Measurements from ENCODE around the gene RESP18. TPM values are rescaled to one million over a fixed set of nuclear protein-coding genes. Genes with fewer than 3 reads are reported as not detected.

RESP18 gene
- total and polyA plus RNA-seq, 2 of the 4 experiments (the other 2 are of a cell fraction): not detected

GRCh38 chr2:219325136-219325535 is 7.4 kb downstream of the RESP18 start:
- Histone ChIP-seq H4K91ac (ENCODE audit: insufficient read depth, low read depth, low read length) (no peak overlapping the region), H3K9ac (ENCODE audit: low read depth, low read length) (no peak overlapping the region), H2AK5ac (ENCODE audit: low read depth, low read length) (no peak overlapping the region), H3K9me3 (ENCODE audit: control insufficient read depth, insufficient read depth, low read length) (no peaks in the 10 kb centered on the region), H3K36me3 (ENCODE audit: control insufficient read depth, insufficient read depth, low read length) (no peaks in the 10 kb centered on the region), H4K5ac (ENCODE audit: low read depth, low read length) (no peak overlapping the region), H3K56ac (ENCODE audit: extremely low read depth, insufficient read depth, low read length) (no peak overlapping the region), H3K14ac (replicated peaks; ENCODE audit: low read depth, low read length) (no peak overlapping the region), H3K4me1 (ENCODE audit: control insufficient read depth, insufficient read depth, low read length) (no peaks in the 10 kb centered on the region), H3K23ac (ENCODE audit: low read depth, low read length) (no peak overlapping the region), H2AFZ (replicated peaks; ENCODE audit: low read length, poor library complexity) (no peak overlapping the region), H4K8ac (ENCODE audit: low read depth in 2 of 2, low read length in 2 of 2) (no peak overlapping the region), H3K27ac (ENCODE audit: insufficient read depth, low read length) (no peak overlapping the region), H2BK15ac (ENCODE audit: low read depth, low read length) (no peak overlapping the region), H3K4me2 (ENCODE audit: low read depth, low read length) (no peak overlapping the region), H3K4me3 (ENCODE audit: insufficient read depth, low read depth, low read length) (no peak overlapping the region), H2AK9ac (replicated peaks; ENCODE audit: low read depth, low read length, poor library complexity) (no peak overlapping the region), H2BK5ac (ENCODE audit: low read depth, low read length, poor library complexity, severe bottlenecking) (no peak overlapping the region), H3K4ac (ENCODE audit: low read depth, low read length) (no peak overlapping the region), H4K20me1 (ENCODE audit: insufficient read depth, low read length) (no peaks in the 10 kb centered on the region), H3K18ac (ENCODE audit: low read depth, low read length) (no peak overlapping the region), H3K9me1 (ENCODE audit: insufficient read depth, low read length) (no peaks in the 10 kb centered on the region), H3K27me3 (ENCODE audit: control insufficient read depth, insufficient read depth, low read length) (peaks cover 51% of the 10 kb centered on the region), H2BK120ac (ENCODE audit: low read depth, low read length) (no peak overlapping the region), H3K79me1 (ENCODE audit: low read depth in 1 of 2, low read length in 2 of 2) (no peaks in the 10 kb centered on the region), H2BK20ac (ENCODE audit: low read depth, low read length) (no peak overlapping the region)
- no CpG with 5 or more reads among the region's 4 CpGs for WGBS, 2 experiments (ENCODE audit: extremely low coverage in 2 of 2, insufficient read length in 1 of 2)
- no TSS peak for BruUV-seq (replicated peaks)
- in situ Hi-C loops (cut with MboI; ENCODE audit: low sequenced_read_pairs): no loop called here
- dilution Hi-C loops (cut with HindIII; ENCODE audit: low sequenced_read_pairs, unreplicated experiment): no loop called here
- DNase-seq: no peak
- ChIA-PET POLR2A (ENCODE audit: unreplicated experiment) (no interaction called here), CTCF (no interaction called here)
- ATAC-seq (ENCODE audit: low read depth): no peak
- intact Hi-C loops (cut with micrococcal nuclease): no loop called here
- TF ChIP-seq CHD1 (IDR thresholded peaks at IDR 0.05; ENCODE audit: low read depth, low read length) (no peak), FOS (IDR thresholded peaks at IDR 0.05; ENCODE audit: low read depth, low read length) (no peak), MAZ (IDR thresholded peaks at IDR 0.05; ENCODE audit: borderline replicate concordance, low read depth, low read length) (no peak), NFE2L2 (IDR thresholded peaks at IDR 0.05; ENCODE audit: low read depth, low read length) (no peak), SMC3 (IDR thresholded peaks at IDR 0.05; ENCODE audit: low read depth, low read length) (no peak), USF2 (IDR thresholded peaks at IDR 0.05; ENCODE audit: low read depth, low read length) (no peak), RFX5 (IDR thresholded peaks at IDR 0.05; ENCODE audit: low read depth, low read length) (no peak), RCOR1 (IDR thresholded peaks at IDR 0.05; ENCODE audit: insufficient replicate concordance, low read length) (no peak), RAD21 (IDR thresholded peaks at IDR 0.05; ENCODE audit: low read length) (no peak), BHLHE40 (IDR thresholded peaks at IDR 0.05; ENCODE audit: low read depth, low read length) (no peak), MXI1 (IDR thresholded peaks at IDR 0.05; ENCODE audit: borderline replicate concordance, low read depth, low read length) (no peak), POLR2A (IDR thresholded peaks at IDR 0.05; ENCODE audit: low read depth, low read length) (no peak), MAFK (IDR thresholded peaks at IDR 0.05; ENCODE audit: low read depth, low read length) (no peak), CEBPB (IDR thresholded peaks at IDR 0.05; ENCODE audit: low read depth, low read length) (no peak)
- TF ChIP-seq, protein P1, sequence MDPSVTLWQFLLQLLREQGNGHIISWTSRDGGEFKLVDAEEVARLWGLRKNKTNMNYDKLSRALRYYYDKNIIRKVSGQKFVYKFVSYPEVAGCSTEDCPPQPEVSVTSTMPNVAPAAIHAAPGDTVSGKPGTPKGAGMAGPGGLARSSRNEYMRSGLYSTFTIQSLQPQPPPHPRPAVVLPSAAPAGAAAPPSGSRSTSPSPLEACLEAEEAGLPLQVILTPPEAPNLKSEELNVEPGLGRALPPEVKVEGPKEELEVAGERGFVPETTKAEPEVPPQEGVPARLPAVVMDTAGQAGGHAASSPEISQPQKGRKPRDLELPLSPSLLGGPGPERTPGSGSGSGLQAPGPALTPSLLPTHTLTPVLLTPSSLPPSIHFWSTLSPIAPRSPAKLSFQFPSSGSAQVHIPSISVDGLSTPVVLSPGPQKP (IDR thresholded peaks at IDR 0.05; ENCODE audit: borderline replicate concordance, low read depth, low read length): no peak
- TF ChIP-seq, protein P2, sequence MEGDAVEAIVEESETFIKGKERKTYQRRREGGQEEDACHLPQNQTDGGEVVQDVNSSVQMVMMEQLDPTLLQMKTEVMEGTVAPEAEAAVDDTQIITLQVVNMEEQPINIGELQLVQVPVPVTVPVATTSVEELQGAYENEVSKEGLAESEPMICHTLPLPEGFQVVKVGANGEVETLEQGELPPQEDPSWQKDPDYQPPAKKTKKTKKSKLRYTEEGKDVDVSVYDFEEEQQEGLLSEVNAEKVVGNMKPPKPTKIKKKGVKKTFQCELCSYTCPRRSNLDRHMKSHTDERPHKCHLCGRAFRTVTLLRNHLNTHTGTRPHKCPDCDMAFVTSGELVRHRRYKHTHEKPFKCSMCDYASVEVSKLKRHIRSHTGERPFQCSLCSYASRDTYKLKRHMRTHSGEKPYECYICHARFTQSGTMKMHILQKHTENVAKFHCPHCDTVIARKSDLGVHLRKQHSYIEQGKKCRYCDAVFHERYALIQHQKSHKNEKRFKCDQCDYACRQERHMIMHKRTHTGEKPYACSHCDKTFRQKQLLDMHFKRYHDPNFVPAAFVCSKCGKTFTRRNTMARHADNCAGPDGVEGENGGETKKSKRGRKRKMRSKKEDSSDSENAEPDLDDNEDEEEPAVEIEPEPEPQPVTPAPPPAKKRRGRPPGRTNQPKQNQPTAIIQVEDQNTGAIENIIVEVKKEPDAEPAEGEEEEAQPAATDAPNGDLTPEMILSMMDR (conservative IDR thresholded peaks at IDR 0.05; ENCODE audit: low read depth, low read length): no peak

All from IMR-90 (cell line).